ENCODE measurements around the gene RFX2. TPM values are rescaled to one million over a fixed set of nuclear protein-coding genes. Genes with fewer than 3 reads are reported as not detected.

RFX2 gene
- total and polyA plus RNA-seq, 9 of the 15 experiments (the other 6 are each of a cell fraction or from before 2014, with no cell fraction given), result 3.6 to 18.7 (median 8.7) TPM

GRCh38 chr19:5949792-5950305 is 160.5 kb downstream of the RFX2 start (continued):
- TF ChIP-seq, protein P1, sequence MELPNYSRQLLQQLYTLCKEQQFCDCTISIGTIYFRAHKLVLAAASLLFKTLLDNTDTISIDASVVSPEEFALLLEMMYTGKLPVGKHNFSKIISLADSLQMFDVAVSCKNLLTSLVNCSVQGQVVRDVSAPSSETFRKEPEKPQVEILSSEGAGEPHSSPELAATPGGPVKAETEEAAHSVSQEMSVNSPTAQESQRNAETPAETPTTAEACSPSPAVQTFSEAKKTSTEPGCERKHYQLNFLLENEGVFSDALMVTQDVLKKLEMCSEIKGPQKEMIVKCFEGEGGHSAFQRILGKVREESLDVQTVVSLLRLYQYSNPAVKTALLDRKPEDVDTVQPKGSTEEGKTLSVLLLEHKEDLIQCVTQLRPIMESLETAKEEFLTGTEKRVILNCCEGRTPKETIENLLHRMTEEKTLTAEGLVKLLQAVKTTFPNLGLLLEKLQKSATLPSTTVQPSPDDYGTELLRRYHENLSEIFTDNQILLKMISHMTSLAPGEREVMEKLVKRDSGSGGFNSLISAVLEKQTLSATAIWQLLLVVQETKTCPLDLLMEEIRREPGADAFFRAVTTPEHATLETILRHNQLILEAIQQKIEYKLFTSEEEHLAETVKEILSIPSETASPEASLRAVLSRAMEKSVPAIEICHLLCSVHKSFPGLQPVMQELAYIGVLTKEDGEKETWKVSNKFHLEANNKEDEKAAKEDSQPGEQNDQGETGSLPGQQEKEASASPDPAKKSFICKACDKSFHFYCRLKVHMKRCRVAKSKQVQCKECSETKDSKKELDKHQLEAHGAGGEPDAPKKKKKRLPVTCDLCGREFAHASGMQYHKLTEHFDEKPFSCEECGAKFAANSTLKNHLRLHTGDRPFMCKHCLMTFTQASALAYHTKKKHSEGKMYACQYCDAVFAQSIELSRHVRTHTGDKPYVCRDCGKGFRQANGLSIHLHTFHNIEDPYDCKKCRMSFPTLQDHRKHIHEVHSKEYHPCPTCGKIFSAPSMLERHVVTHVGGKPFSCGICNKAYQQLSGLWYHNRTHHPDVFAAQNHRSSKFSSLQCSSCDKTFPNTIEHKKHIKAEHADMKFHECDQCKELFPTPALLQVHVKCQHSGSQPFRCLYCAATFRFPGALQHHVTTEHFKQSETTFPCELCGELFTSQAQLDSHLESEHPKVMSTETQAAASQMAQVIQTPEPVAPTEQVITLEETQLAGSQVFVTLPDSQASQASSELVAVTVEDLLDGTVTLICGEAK (IDR thresholded peaks at IDR 0.05), result no peak
- TF ChIP-seq, protein P1 (CRISPR knock-in tag; IDR thresholded peaks at IDR 0.05), result no peak
- TF ChIP-seq NFIX (CRISPR knock-in tag; IDR thresholded peaks at IDR 0.05; ENCODE audit: low read depth) (no peak), ZBTB17 (CRISPR knock-in tag; IDR thresholded peaks at IDR 0.05) (no peak), FIP1L1 (IDR thresholded peaks at IDR 0.05; ENCODE audit: low read depth, low read length, poor library complexity, severe bottlenecking) (no peak), NCOA2 (IDR thresholded peaks at IDR 0.05; ENCODE audit: partially characterized antibody in 2 of 2) (no peak), ZNF551 (CRISPR knock-in tag; IDR thresholded peaks at IDR 0.05) (no peak)
